Memory B cell (primary cell): ENCODE measurements around the gene SPATC1L.

Source experiments
- ATAC-seq: fragments of 150-1000 bp; cut with Tn5 transposase; 2 replicates; pipeline ENCODE4 v1.10.0; 2021; ENCODE audit warnings: low read depth, mild to moderate bottlenecking, moderate library complexity
- DNase-seq, 2 donors: peaks; one replicate each; pipeline ENCODE4 v3.0.0; 2022; ENCODE audit warnings: low spot score in 2 of 2
- H3K27ac Mint-ChIP-seq: one replicate; pipeline ENCODE4 v1.8.0; 2022; ENCODE audit warnings: mild to moderate bottlenecking, moderate library complexity, mixed read lengths
- H3K27me3 Mint-ChIP-seq: one replicate; pipeline ENCODE4 v1.8.0; 2022; ENCODE audit warnings: mixed read lengths
- H3K36me3 Mint-ChIP-seq: one replicate; pipeline ENCODE4 v1.8.0; 2022; ENCODE audit warnings: mild to moderate bottlenecking, mixed read lengths
- H3K4me1 Mint-ChIP-seq: one replicate; pipeline ENCODE4 v1.8.0; 2022; ENCODE audit warnings: mixed read lengths
- H3K4me3 Mint-ChIP-seq: one replicate; pipeline ENCODE4 v1.8.0; 2022; ENCODE audit warnings: mild to moderate bottlenecking, moderate library complexity, mixed read lengths
- H3K9me3 Mint-ChIP-seq: one replicate; pipeline ENCODE4 v1.8.0; 2022; ENCODE audit warnings: mixed read lengths

Gene SPATC1L

GRCh38 chr21:46159390-46159789 lies 24.9 kb downstream of the SPATC1L start:
- no peak for ATAC-seq
- DNase-seq, result no peak
- Mint-ChIP-seq H3K4me3 (no peak overlapping the region), H3K27ac (no peak overlapping the region), H3K9me3 (no peaks in the 10 kb centered on the region), H3K36me3 (peaks cover 12% of the 10 kb centered on the region), H3K27me3 (peaks cover 2% of the 10 kb centered on the region), H3K4me1 (no peaks in the 10 kb centered on the region)

- Mint-ChIP-seq H3K27ac (no peak overlapping the region), H3K4me3 (no peak overlapping the region), H3K27me3 (peaks cover 2% of the 10 kb centered on the region), H3K4me1 (no peaks in the 10 kb centered on the region), H3K9me3 (no peaks in the 10 kb centered on the region), H3K36me3 (peaks cover 10% of the 10 kb centered on the region)
- DNase-seq (no peak), ATAC-seq (no peak)
Observed at GRCh38 chr21:46158666-46159300, 25.5 kb downstream of the SPATC1L start.

- H3K4me1 Mint-ChIP-seq, result no peaks in the 10 kb centered on the region
- H3K9me3 Mint-ChIP-seq, result no peaks in the 10 kb centered on the region
- no peak for ATAC-seq
- H3K27ac Mint-ChIP-seq, result no peak overlapping the region
- DNase-seq, result no peak
- peaks cover 4% of the 10 kb centered on the region for H3K36me3 Mint-ChIP-seq
- H3K4me3 Mint-ChIP-seq, result no peak overlapping the region
- peaks cover 2% of the 10 kb centered on the region for H3K27me3 Mint-ChIP-seq
Observed at GRCh38 chr21:46157987-46158451, 26.2 kb downstream of the SPATC1L start.

GRCh38 chr21:46157396-46157986 lies 26.8 kb downstream of the SPATC1L start:
- Mint-ChIP-seq H3K4me1 (no peaks in the 10 kb centered on the region), H3K27ac (no peak overlapping the region), H3K36me3 (peaks cover 2% of the 10 kb centered on the region), H3K4me3 (no peak overlapping the region), H3K27me3 (no peaks in the 10 kb centered on the region), H3K9me3 (no peaks in the 10 kb centered on the region)
- DNase-seq (no peak), ATAC-seq (no peak)

- no peaks in the 10 kb centered on the region for H3K4me1 Mint-ChIP-seq
- no peak overlapping the region for H3K27ac Mint-ChIP-seq
- H3K9me3 Mint-ChIP-seq, result no peaks in the 10 kb centered on the region
- no peak overlapping the region for H3K4me3 Mint-ChIP-seq
- DNase-seq, result no peak
- no peak for ATAC-seq
- peaks cover 2% of the 10 kb centered on the region for H3K36me3 Mint-ChIP-seq
- H3K27me3 Mint-ChIP-seq, result no peaks in the 10 kb centered on the region
Observed at GRCh38 chr21:46156678-46157077, 27.6 kb downstream of the SPATC1L start.

GRCh38 chr21:46156378-46156645 lies 27.9 kb downstream of the SPATC1L start:
- Mint-ChIP-seq H3K9me3 (no peaks in the 10 kb centered on the region), H3K27ac (no peak overlapping the region), H3K4me1 (no peaks in the 10 kb centered on the region), H3K36me3 (peaks cover 2% of the 10 kb centered on the region), H3K27me3 (no peaks in the 10 kb centered on the region), H3K4me3 (no peak overlapping the region)
- no peak for DNase-seq
- ATAC-seq, result no peak

GRCh38 chr21:46155514-46156377 lies 28.5 kb downstream of the SPATC1L start, which contains the start of gene FTCD:
TSS of gene FTCD (minus strand) at chr21:46155579. CDS start at chr21:46155523, 56 bp downstream.
- Mint-ChIP-seq H3K27me3 (no peaks in the 10 kb centered on the region), H3K4me1 (no peaks in the 10 kb centered on the region), H3K4me3 (no peak within 1 kb of the TSS), H3K36me3 (peaks cover 2% of the 10 kb centered on the region), H3K27ac (no peak within 1 kb of the TSS), H3K9me3 (no peaks in the 10 kb centered on the region)
- ATAC-seq, result no peak
- no peak for DNase-seq

GRCh38 chr21:46154955-46155513 lies 29.2 kb downstream of the SPATC1L start:
- Mint-ChIP-seq H3K27me3 (no peaks in the 10 kb centered on the region), H3K9me3 (no peaks in the 10 kb centered on the region), H3K4me3 (no peak overlapping the region), H3K4me1 (no peaks in the 10 kb centered on the region), H3K36me3 (peaks cover 2% of the 10 kb centered on the region), H3K27ac (no peak overlapping the region)
- DNase-seq, result no peak
- no peak for ATAC-seq

GRCh38 chr21:46154155-46154954 lies 29.9 kb downstream of the SPATC1L start:
- Mint-ChIP-seq H3K27ac (no peak overlapping the region), H3K4me3 (no peak overlapping the region), H3K27me3 (no peaks in the 10 kb centered on the region), H3K9me3 (no peaks in the 10 kb centered on the region), H3K4me1 (no peaks in the 10 kb centered on the region), H3K36me3 (peaks cover 2% of the 10 kb centered on the region)
- DNase-seq, result no peak
- ATAC-seq, result no peak

GRCh38 chr21:46153247-46154154 lies 30.8 kb downstream of the SPATC1L start:
- ATAC-seq (peak; percentile 48), DNase-seq (no peak)
- H3K4me3 Mint-ChIP-seq, result no peak overlapping the region
- H3K36me3 Mint-ChIP-seq, result peaks cover 2% of the 10 kb centered on the region
- H3K9me3 Mint-ChIP-seq, result no peaks in the 10 kb centered on the region
- no peaks in the 10 kb centered on the region for H3K4me1 Mint-ChIP-seq
- peaks cover 3% of the 10 kb centered on the region for H3K27me3 Mint-ChIP-seq
- no peak overlapping the region for H3K27ac Mint-ChIP-seq

GRCh38 chr21:46152927-46153246 lies 31.4 kb downstream of the SPATC1L start:
- H3K27ac Mint-ChIP-seq, result no peak overlapping the region
- H3K36me3 Mint-ChIP-seq, result peaks cover 2% of the 10 kb centered on the region
- H3K4me1 Mint-ChIP-seq, result no peaks in the 10 kb centered on the region
- peaks cover 3% of the 10 kb centered on the region for H3K27me3 Mint-ChIP-seq
- H3K9me3 Mint-ChIP-seq, result no peaks in the 10 kb centered on the region
- no peak overlapping the region for H3K4me3 Mint-ChIP-seq
- no peak for DNase-seq
- ATAC-seq, result no peak

- Mint-ChIP-seq H3K4me1 (no peaks in the 10 kb centered on the region), H3K36me3 (peaks cover 2% of the 10 kb centered on the region), H3K27ac (no peak overlapping the region), H3K4me3 (no peak overlapping the region), H3K9me3 (no peaks in the 10 kb centered on the region), H3K27me3 (peaks cover 3% of the 10 kb centered on the region)
- DNase-seq, result no peak
- ATAC-seq, result no peak
Observed at GRCh38 chr21:46151989-46152926, 32.0 kb downstream of the SPATC1L start.
